Trophoblast cell (in vitro differentiated cells and primary cell): ENCODE measurements around the gene PRSS8.
A peak's percentile ranks its signal among the peaks of the same experiment; 100 is the strongest.
"Not testable (repeated sequence)": the region's sequence is repeated elsewhere in the genome, so short reads cannot be mapped to it uniquely, and the experiment has no call there.

ENCODE experiments used
- DNase-seq, 2 donors: peaks; one replicate each; pipeline ENCODE4 v3.0.0-alpha.2; 2016
- H2AFZ ChIP-seq: 2 replicates; pipeline ENCODE4 v1.6.1; 2013; ENCODE audit warnings: low read length, moderate library complexity, mild to moderate bottlenecking; ENCODE audit not compliant: insufficient read depth, poor library complexity
- H2AK5ac ChIP-seq: 2 replicates; pipeline ENCODE4 v1.6.1; 2013; ENCODE audit warnings: mild to moderate bottlenecking, low read length
- H2BK120ac ChIP-seq: 2 replicates; pipeline ENCODE4 v1.6.1; 2013; ENCODE audit warnings: low read length, mild to moderate bottlenecking, moderate library complexity; ENCODE audit not compliant: insufficient read depth, poor library complexity
- H2BK12ac ChIP-seq: 2 replicates; pipeline ENCODE4 v1.6.1; 2013; ENCODE audit warnings: mild to moderate bottlenecking, low read length, moderate library complexity
- H2BK5ac ChIP-seq: 2 replicates; pipeline ENCODE4 v1.6.1; 2013; ENCODE audit warnings: low read length, low read depth, moderate library complexity, mild to moderate bottlenecking; ENCODE audit not compliant: poor library complexity
- H3K14ac ChIP-seq: 2 replicates; pipeline ENCODE4 v1.6.1; 2013; ENCODE audit warnings: mild to moderate bottlenecking, low read length
- H3K18ac ChIP-seq: 2 replicates; pipeline ENCODE4 v1.6.1; 2013; ENCODE audit warnings: mild to moderate bottlenecking, low read length
- H3K23ac ChIP-seq: 2 replicates; pipeline ENCODE4 v1.6.1; 2013; ENCODE audit warnings: low read length
- H3K27ac ChIP-seq: 2 replicates; pipeline ENCODE4 v1.5.1; 2013; ENCODE audit warnings: low read depth, mild to moderate bottlenecking, inconsistent platforms, low read length, moderate library complexity
- H3K27me3 ChIP-seq: 2 replicates; pipeline ENCODE4 v1.6.1; 2013; ENCODE audit warnings: inconsistent platforms, mild to moderate bottlenecking, low read length, moderate library complexity; ENCODE audit not compliant: insufficient read depth
- H3K36me3 ChIP-seq, 2 experiments: 1 replicate in 1 of 2; 2 replicates in 1 of 2; pipeline ENCODE4 v1.6.1; 2013; ENCODE audit warnings: low read length in 2 of 2, mild to moderate bottlenecking in 2 of 2, moderate library complexity in 1 of 2; ENCODE audit not compliant: insufficient read depth in 2 of 2, control insufficient read depth in 1 of 2
- H3K4ac ChIP-seq: 2 replicates; pipeline ENCODE4 v1.6.1; 2013; ENCODE audit warnings: low read depth, mild to moderate bottlenecking, low read length, moderate library complexity
- H3K4me1 ChIP-seq, 2 experiments: 1 replicate in 1 of 2; 2 replicates in 1 of 2; pipeline ENCODE4 v1.6.1; 2013; ENCODE audit warnings: low read length in 2 of 2, mild to moderate bottlenecking in 2 of 2, moderate library complexity in 1 of 2; ENCODE audit not compliant: insufficient read depth in 2 of 2, control insufficient read depth in 1 of 2
- H3K4me2 ChIP-seq: 2 replicates; pipeline ENCODE4 v1.6.1; 2013; ENCODE audit warnings: inconsistent platforms, mild to moderate bottlenecking, low read length, moderate library complexity
- H3K4me3 ChIP-seq: 2 replicates; pipeline ENCODE4 v1.5.1; 2013; ENCODE audit warnings: mild to moderate bottlenecking, low read depth, low read length, inconsistent platforms
- H3K79me1 ChIP-seq: one replicate; pipeline ENCODE4 v1.6.1; 2013; ENCODE audit warnings: low read length
- H3K79me2 ChIP-seq: 2 replicates; pipeline ENCODE4 v1.6.1; 2013; ENCODE audit warnings: low read length, mild to moderate bottlenecking; ENCODE audit not compliant: control insufficient read depth, insufficient read depth, poor library complexity
- H3K9ac ChIP-seq: 2 replicates; pipeline ENCODE4 v1.6.1; 2013; ENCODE audit warnings: mild to moderate bottlenecking, low read length
- H3K9me3 ChIP-seq: 2 replicates; pipeline ENCODE4 v1.6.1; 2013; ENCODE audit warnings: low read depth, mild to moderate bottlenecking, control low read depth, inconsistent platforms, low read length; ENCODE audit not compliant: insufficient read depth
- H4K12ac ChIP-seq: 2 replicates; pipeline ENCODE4 v1.6.1; 2013; ENCODE audit warnings: low read depth, mild to moderate bottlenecking, low read length, moderate library complexity
- H4K8ac ChIP-seq: 2 replicates; pipeline ENCODE4 v1.6.1; 2013; ENCODE audit warnings: low read depth, mild to moderate bottlenecking, low read length, moderate library complexity
- H4K91ac ChIP-seq: one replicate; pipeline ENCODE4 v1.6.1; 2013; ENCODE audit warnings: low read depth, mild to moderate bottlenecking, low read length, moderate library complexity
- WGBS: extraction: QIAGEN DNeasy Blood & Tissue Kit; methylation state at CpG from one replicate; pipeline ENCODE4 v1.1.7; 2013; ENCODE audit warnings: missing lambda C conversion rate; ENCODE audit not compliant: insufficient read length, insufficient coverage; ENCODE audit errors: extremely low coverage; 5-methylcytosine and 5-hydroxymethylcytosine counted together

The PRSS8 gene

GRCh38 chr16:31106509-31107464 lies 28.7 kb downstream of the PRSS8 start:
- Histone ChIP-seq H3K18ac (no peak overlapping the region), H3K27me3 (no peaks in the 10 kb centered on the region), H3K23ac (no peak overlapping the region), H3K4me2 (no peak overlapping the region), H2BK5ac (no peak overlapping the region), H3K4ac (no peak overlapping the region), H3K27ac (no peak overlapping the region), H4K91ac (no peak overlapping the region), H3K4me1 (peaks cover 0 to 14% of the 10 kb centered on the region in 2 experiments), H2AFZ (no peak overlapping the region), H3K79me1 (peaks cover 6% of the 10 kb centered on the region), H2BK120ac (no peak overlapping the region), H4K12ac (no peak overlapping the region), H3K14ac (no peak overlapping the region), H3K36me3 (peaks cover 26 to 27% of the 10 kb centered on the region in 2 experiments), H3K9ac (no peak overlapping the region), H3K79me2 (peaks cover 6% of the 10 kb centered on the region), H2BK12ac (no peak overlapping the region), H4K8ac (no peak overlapping the region), H2AK5ac (no peak overlapping the region), H3K9me3 (peaks cover 3% of the 10 kb centered on the region), H3K4me3 (no peak overlapping the region)
- WGBS, result no CpG with 5 or more reads among the region's 28 CpGs
- DNase-seq, result no peak

- Histone ChIP-seq H3K9ac (no peak overlapping the region), H3K36me3 (peaks cover 15 to 17% of the 10 kb centered on the region in 2 experiments), H4K8ac (no peak overlapping the region), H4K91ac (no peak overlapping the region), H3K9me3 (peaks cover 3% of the 10 kb centered on the region), H3K4ac (no peak overlapping the region), H3K18ac (no peak overlapping the region), H3K79me2 (peaks cover 6% of the 10 kb centered on the region), H2BK5ac (no peak overlapping the region), H3K23ac (no peak overlapping the region), H3K4me1 (peaks cover 0 to 14% of the 10 kb centered on the region in 2 experiments), H3K4me2 (peak overlapping the region; percentile 29), H3K27ac (no peak overlapping the region), H3K79me1 (peaks cover 6% of the 10 kb centered on the region), H2BK120ac (no peak overlapping the region), H3K27me3 (no peaks in the 10 kb centered on the region), H3K4me3 (no peak overlapping the region), H2BK12ac (no peak overlapping the region), H2AFZ (peak overlapping the region; percentile 32), H2AK5ac (no peak overlapping the region), H4K12ac (no peak overlapping the region), H3K14ac (no peak overlapping the region)
- DNase-seq, result peak; percentile 69 to 87
- WGBS, result no CpG with 5 or more reads among the region's 33 CpGs
These were observed 29.8 kb downstream of the PRSS8 start for GRCh38 chr16:31105677-31106213.

GRCh38 chr16:31100876-31101641 lies 34.5 kb downstream of the PRSS8 start:
- H3K4me2 ChIP-seq, H3K27ac ChIP-seq, H3K14ac ChIP-seq, H4K12ac ChIP-seq, H2BK120ac ChIP-seq, H4K91ac ChIP-seq, H3K9ac ChIP-seq, H3K4me1 ChIP-seq, H2BK12ac ChIP-seq, H2AFZ ChIP-seq, H3K36me3 ChIP-seq, H3K79me2 ChIP-seq, DNase-seq, H3K4ac ChIP-seq, H3K4me3 ChIP-seq, H3K27me3 ChIP-seq, H3K18ac ChIP-seq, H2BK5ac ChIP-seq, H3K79me1 ChIP-seq, H2AK5ac ChIP-seq, H3K9me3 ChIP-seq, H4K8ac ChIP-seq: not testable (repeated sequence)
- WGBS, result no CpG with 5 or more reads among the region's 13 CpGs
- H3K23ac ChIP-seq, result peak overlapping the region; percentile 99

- H3K27ac ChIP-seq, result no peak overlapping the region
These were observed 35.5 kb downstream of the PRSS8 start for GRCh38 chr16:31099860-31100638.

More at GRCh38 chr16:31099860-31100638, 35.5 kb downstream of the PRSS8 start:
- Histone ChIP-seq H4K8ac (no peak overlapping the region), H3K79me1 (no peaks in the 10 kb centered on the region), H2AFZ (no peak overlapping the region), H3K27me3 (no peaks in the 10 kb centered on the region), H3K79me2 (no peaks in the 10 kb centered on the region), H2BK5ac (no peak overlapping the region), H2BK120ac (no peak overlapping the region), H4K12ac (no peak overlapping the region), H4K91ac (no peak overlapping the region), H2BK12ac (no peak overlapping the region), H3K9me3 (peaks cover 3% of the 10 kb centered on the region), H3K23ac (peak overlapping the region; percentile 49), H3K18ac (no peak overlapping the region), H3K4ac (no peak overlapping the region), H2AK5ac (no peak overlapping the region), H3K36me3 (no peaks in the 10 kb centered on the region), H3K14ac (no peak overlapping the region), H3K4me3 (no peak overlapping the region), H3K9ac (no peak overlapping the region), H3K4me1 (no peaks in the 10 kb centered on the region), H3K4me2 (no peak overlapping the region)
- DNase-seq, result no peak
- WGBS, result no CpG with 5 or more reads among the region's 4 CpGs
